ENCODE results near the gene DDX39B.

The DDX39B gene

GRCh38 chr6:31580438-31580740 lies 38.6 kb upstream of the DDX39B start:
- Mint-ChIP-seq H3K36me3 (ENCODE audit: low read depth) (no peaks in the 10 kb centered on the region), H3K9me3 (no peaks in the 10 kb centered on the region), H3K27ac (peak overlapping the region in 2 of 3 experiments; percentile 6 to 81), H3K4me1 (peaks cover 16% of the 10 kb centered on the region), H3K4me3 (peak overlapping the region; percentile 94 to 96 (median 95)), H3K27me3 (ENCODE audit: low read depth) (peaks cover 6% of the 10 kb centered on the region)
- TF ChIP-seq CTCF (IDR thresholded peaks at IDR 0.05; ENCODE audit: unreplicated experiment in 3 of 3): no peak

- Mint-ChIP-seq H3K4me1 (peaks cover 16% of the 10 kb centered on the region), H3K27ac (no peak overlapping the region), H3K36me3 (ENCODE audit: low read depth) (no peaks in the 10 kb centered on the region), H3K9me3 (no peaks in the 10 kb centered on the region), H3K27me3 (ENCODE audit: low read depth) (peaks cover 6% of the 10 kb centered on the region), H3K4me3 (peak overlapping the region; percentile 94 to 96 (median 95))
- TF ChIP-seq CTCF (IDR thresholded peaks at IDR 0.05; ENCODE audit: unreplicated experiment in 3 of 3): no peak
Observed at GRCh38 chr6:31579546-31580437, 38.0 kb upstream of the DDX39B start.

- Mint-ChIP-seq H3K4me3 (peak overlapping the region; percentile 37 to 68 (median 55)), H3K9me3 (no peaks in the 10 kb centered on the region), H3K36me3 (ENCODE audit: low read depth) (no peaks in the 10 kb centered on the region), H3K27me3 (ENCODE audit: low read depth) (peaks cover 9% of the 10 kb centered on the region), H3K27ac (no peak overlapping the region), H3K4me1 (peaks cover 16% of the 10 kb centered on the region)
- no peak for TF ChIP-seq CTCF (IDR thresholded peaks at IDR 0.05; ENCODE audit: unreplicated experiment in 3 of 3)
Observed at GRCh38 chr6:31579119-31579505, 37.3 kb upstream of the DDX39B start.

- H3K27ac Mint-ChIP-seq: peak overlapping the region in 1 of 3 experiments; percentile 50
- H3K27me3 Mint-ChIP-seq (ENCODE audit: low read depth): peaks cover 9% of the 10 kb centered on the region
- peak overlapping the region; percentile 10 to 37 (median 37) for H3K4me3 Mint-ChIP-seq
- H3K4me1 Mint-ChIP-seq: peaks cover 16% of the 10 kb centered on the region
- H3K36me3 Mint-ChIP-seq (ENCODE audit: low read depth): no peaks in the 10 kb centered on the region
- no peaks in the 10 kb centered on the region for H3K9me3 Mint-ChIP-seq
- no peak for TF ChIP-seq CTCF (IDR thresholded peaks at IDR 0.05; ENCODE audit: unreplicated experiment in 3 of 3)
Observed at GRCh38 chr6:31578184-31579118, 36.6 kb upstream of the DDX39B start.

- H3K9me3 Mint-ChIP-seq: no peaks in the 10 kb centered on the region
- H3K27me3 Mint-ChIP-seq (ENCODE audit: low read depth): peaks cover 14% of the 10 kb centered on the region
Observed at GRCh38 chr6:31577579-31577966, 35.8 kb upstream of the DDX39B start.

More at GRCh38 chr6:31577579-31577966, 35.8 kb upstream of the DDX39B start:
- Mint-ChIP-seq H3K27ac (no peak overlapping the region), H3K4me1 (peaks cover 16% of the 10 kb centered on the region), H3K36me3 (ENCODE audit: low read depth) (no peaks in the 10 kb centered on the region), H3K4me3 (no peak overlapping the region)
- TF ChIP-seq CTCF (IDR thresholded peaks at IDR 0.05; ENCODE audit: unreplicated experiment in 3 of 3): no peak
